ENCODE measurements around the gene ZNF438. TPM values are rescaled to one million over a fixed set of nuclear protein-coding genes. Genes with fewer than 3 reads are reported as not detected.

The ZNF438 gene
- total RNA-seq, 1 donor from 2014 or later = 3.9 TPM

- TF ChIP-seq CTCF (IDR thresholded peaks at IDR 0.05) = no peak
- Mint-ChIP-seq H3K27ac (no peak overlapping the region), H3K4me1 (no peaks in the 10 kb centered on the region), H3K36me3 (ENCODE audit: low read depth) (no peaks in the 10 kb centered on the region), H3K9me3 (no peaks in the 10 kb centered on the region), H3K27me3 (no peaks in the 10 kb centered on the region), H3K4me3 (no peak overlapping the region)
- POLR2A ChIA-PET = no interaction called here
- ATAC-seq (ENCODE audit: low read depth) (no peak), DNase-seq (no peak)
- CTCF ChIA-PET = no interaction called here
- intact Hi-C loops (cut with micrococcal nuclease) = no loop called here
Measured at GRCh38 chr10:30855131-30855530, 176.5 kb downstream of the ZNF438 start.

- intact Hi-C loops (cut with micrococcal nuclease) = no loop called here
- no peaks in the 10 kb centered on the region for H3K27me3 Mint-ChIP-seq
- H3K36me3 Mint-ChIP-seq (ENCODE audit: low read depth) = no peaks in the 10 kb centered on the region
- no peak overlapping the region for H3K4me3 Mint-ChIP-seq
- no peak for TF ChIP-seq CTCF (IDR thresholded peaks at IDR 0.05)
- H3K9me3 Mint-ChIP-seq = no peaks in the 10 kb centered on the region
- ChIA-PET CTCF (no interaction called here), POLR2A (no interaction called here)
- no peak for ATAC-seq (ENCODE audit: low read depth)
- H3K27ac Mint-ChIP-seq = no peak overlapping the region
- no peak for DNase-seq
- H3K4me1 Mint-ChIP-seq = no peaks in the 10 kb centered on the region
Measured at GRCh38 chr10:30854656-30855055, 177.0 kb downstream of the ZNF438 start.

GRCh38 chr10:30853066-30853465 lies 178.6 kb downstream of the ZNF438 start:
- no peaks in the 10 kb centered on the region for H3K4me1 Mint-ChIP-seq

GRCh38 chr10:30850776-30851175 lies 180.9 kb downstream of the ZNF438 start:
- intact Hi-C loops (cut with micrococcal nuclease) = no loop called here
- Mint-ChIP-seq H3K9me3 (no peaks in the 10 kb centered on the region), H3K4me1 (no peaks in the 10 kb centered on the region), H3K27ac (no peak overlapping the region), H3K27me3 (no peaks in the 10 kb centered on the region), H3K4me3 (no peak overlapping the region), H3K36me3 (ENCODE audit: low read depth) (peaks cover 6% of the 10 kb centered on the region)
- ATAC-seq (ENCODE audit: low read depth) (no peak), DNase-seq (no peak)
- no peak for TF ChIP-seq CTCF (IDR thresholded peaks at IDR 0.05)
- ChIA-PET POLR2A (no interaction called here), CTCF (no interaction called here)

More at GRCh38 chr10:30853066-30853465, 178.6 kb downstream of the ZNF438 start:
- H3K27me3 Mint-ChIP-seq = no peaks in the 10 kb centered on the region
- intact Hi-C loops (cut with micrococcal nuclease) = no loop called here
- ChIA-PET CTCF (no interaction called here), POLR2A (no interaction called here)
- no peak overlapping the region for H3K27ac Mint-ChIP-seq
- TF ChIP-seq CTCF (IDR thresholded peaks at IDR 0.05) = no peak
- ATAC-seq (ENCODE audit: low read depth) (no peak), DNase-seq (no peak)
- H3K9me3 Mint-ChIP-seq = no peaks in the 10 kb centered on the region
- no peak overlapping the region for H3K4me3 Mint-ChIP-seq
- H3K36me3 Mint-ChIP-seq (ENCODE audit: low read depth) = peaks cover 6% of the 10 kb centered on the region

GRCh38 chr10:30849231-30850035 lies 182.2 kb downstream of the ZNF438 start:
- no peak overlapping the region for H3K27ac Mint-ChIP-seq
- intact Hi-C loops (cut with micrococcal nuclease) = no loop called here
- DNase-seq (no peak), ATAC-seq (ENCODE audit: low read depth) (no peak)
- H3K9me3 Mint-ChIP-seq = no peaks in the 10 kb centered on the region
- POLR2A ChIA-PET = no interaction called here
- CTCF ChIA-PET = no interaction called here
- H3K4me1 Mint-ChIP-seq = no peaks in the 10 kb centered on the region
- no peak overlapping the region for H3K4me3 Mint-ChIP-seq
- no peaks in the 10 kb centered on the region for H3K27me3 Mint-ChIP-seq
- peaks cover 6% of the 10 kb centered on the region for H3K36me3 Mint-ChIP-seq (ENCODE audit: low read depth)
- no peak for TF ChIP-seq CTCF (IDR thresholded peaks at IDR 0.05)

Data from activated B cell treated with CpG ODN at 0.5 μM for 24 hours (primary cell).